ENCODE measurements around the gene DNAH12. TPM values are rescaled to one million over a fixed set of nuclear protein-coding genes. Genes with fewer than 3 reads are reported as not detected.

Gene DNAH12, protein sequence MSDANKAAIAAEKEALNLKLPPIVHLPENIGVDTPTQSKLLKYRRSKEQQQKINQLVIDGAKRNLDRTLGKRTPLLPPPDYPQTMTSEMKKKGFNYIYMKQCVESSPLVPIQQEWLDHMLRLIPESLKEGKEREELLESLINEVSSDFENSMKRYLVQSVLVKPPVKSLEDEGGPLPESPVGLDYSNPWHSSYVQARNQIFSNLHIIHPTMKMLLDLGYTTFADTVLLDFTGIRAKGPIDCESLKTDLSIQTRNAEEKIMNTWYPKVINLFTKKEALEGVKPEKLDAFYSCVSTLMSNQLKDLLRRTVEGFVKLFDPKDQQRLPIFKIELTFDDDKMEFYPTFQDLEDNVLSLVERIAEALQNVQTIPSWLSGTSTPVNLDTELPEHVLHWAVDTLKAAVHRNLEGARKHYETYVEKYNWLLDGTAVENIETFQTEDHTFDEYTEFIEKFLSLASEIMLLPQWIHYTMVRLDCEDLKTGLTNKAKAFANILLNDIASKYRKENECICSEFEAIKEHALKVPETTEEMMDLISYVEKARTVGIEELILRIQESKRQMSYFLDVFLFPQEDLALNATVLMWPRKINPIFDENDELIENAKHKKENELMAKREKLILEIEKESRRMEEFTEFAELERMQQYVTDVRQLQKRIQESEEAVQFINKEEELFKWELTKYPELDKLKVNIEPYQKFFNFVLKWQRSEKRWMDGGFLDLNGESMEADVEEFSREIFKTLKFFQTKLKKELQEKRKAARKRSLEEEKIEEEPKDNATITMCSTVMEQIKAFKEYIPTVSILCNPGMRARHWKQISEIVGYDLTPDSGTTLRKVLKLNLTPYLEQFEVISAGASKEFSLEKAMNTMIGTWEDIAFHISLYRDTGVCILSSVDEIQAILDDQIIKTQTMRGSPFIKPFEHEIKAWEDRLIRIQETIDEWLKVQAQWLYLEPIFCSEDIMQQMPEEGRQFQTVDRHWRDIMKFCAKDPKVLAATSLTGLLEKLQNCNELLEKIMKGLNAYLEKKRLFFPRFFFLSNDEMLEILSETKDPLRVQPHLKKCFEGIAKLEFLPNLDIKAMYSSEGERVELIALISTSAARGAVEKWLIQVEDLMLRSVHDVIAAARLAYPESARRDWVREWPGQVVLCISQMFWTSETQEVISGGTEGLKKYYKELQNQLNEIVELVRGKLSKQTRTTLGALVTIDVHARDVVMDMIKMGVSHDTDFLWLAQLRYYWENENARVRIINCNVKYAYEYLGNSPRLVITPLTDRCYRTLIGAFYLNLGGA (N-terminal part only)
- under 0.01 and 0.12 TPM in 2 replicates for total RNA-seq

GRCh38 chr3:57544181-57545125, at the start of gene DNAH12:
DNAH12 (minus strand) TSS chr3:57544344; CDS start chr3:57542870, 1,474 bp downstream.

DNA sequence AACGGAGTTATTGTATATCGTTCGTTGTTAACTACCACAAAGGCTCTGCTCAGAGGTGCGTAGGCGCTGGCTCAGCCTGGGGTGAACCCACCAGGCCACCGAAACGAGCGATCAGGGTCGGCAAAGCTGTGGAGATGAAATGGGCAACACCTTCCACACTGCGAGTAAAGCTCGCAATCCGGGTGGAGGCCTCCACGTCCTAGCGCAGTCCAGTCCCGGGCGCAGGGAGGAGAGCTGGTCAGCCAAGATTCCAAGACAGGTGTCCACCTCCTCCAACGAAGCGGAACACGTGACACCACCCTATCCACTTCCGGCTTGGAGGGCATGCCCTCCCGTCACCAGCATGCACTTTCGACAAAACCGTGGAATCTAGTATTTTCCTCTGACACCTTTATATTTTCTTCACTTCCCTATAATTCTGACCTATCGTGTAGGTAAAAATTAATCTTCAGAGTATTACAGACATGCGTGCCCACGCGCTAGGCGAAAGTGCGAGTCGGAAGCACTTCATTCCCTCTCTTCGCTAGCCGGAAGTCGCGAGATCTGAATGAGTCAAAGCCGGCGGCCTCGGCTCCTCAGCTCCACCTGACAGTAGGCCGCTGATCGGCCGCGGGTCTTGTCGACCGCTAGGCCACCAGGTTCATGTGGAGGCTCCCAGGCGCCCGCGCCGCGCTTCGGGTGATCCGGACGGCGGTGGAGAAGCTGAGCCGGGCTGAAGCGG, 11.8 kb upstream of the DNAH12 start, which contains the start of gene PDE12:
Gene PDE12 (plus strand): TSS at position 537 of the 721 bp plus-strand sequence. CDS start 106 bp downstream, at position 643.

DNA sequence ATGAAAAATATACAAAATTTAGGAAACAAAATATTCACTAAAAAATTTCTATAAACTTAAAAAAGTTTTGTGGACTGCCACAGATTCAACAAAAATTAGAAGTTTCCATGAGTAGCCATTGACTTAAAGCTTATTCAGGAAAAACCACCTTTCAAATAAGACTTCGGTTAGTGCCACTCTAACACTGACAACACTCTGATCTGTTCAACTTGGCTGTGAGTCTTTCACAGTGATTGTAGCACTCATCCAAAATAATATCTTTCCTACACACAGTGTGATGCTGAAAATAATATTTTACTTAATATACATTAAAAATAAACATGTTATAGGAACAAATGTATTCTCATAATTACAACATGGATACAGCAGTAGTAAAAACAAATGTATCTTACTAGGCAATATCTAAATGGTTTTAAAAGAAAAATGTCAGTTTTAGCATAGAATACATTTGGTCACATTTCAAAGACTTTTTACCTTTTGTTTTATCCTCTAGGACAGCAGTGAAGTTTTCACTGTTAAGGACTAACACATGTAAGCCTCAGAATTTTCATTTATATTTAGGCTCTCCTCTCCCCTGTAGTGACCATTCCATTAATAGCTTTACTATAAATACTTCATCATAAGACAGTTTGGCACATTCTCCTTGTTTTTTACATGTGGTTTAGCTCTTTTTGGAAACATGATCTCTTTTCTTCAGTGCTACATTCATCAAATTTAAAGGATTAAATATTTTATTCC, 251.8 kb downstream of the DNAH12 start, which contains the start of gene ASB14:
Gene ASB14 (minus strand): TSS at position 527 of the 738 bp plus-strand sequence. CDS start 652 bp downstream, outside the sequence.

Small RNA genes lying within 50 kb of the gene (small RNA-seq; reads per million reads assigned to genes)
- gene RF00019 (not detected), gene RNU6-108P (not detected), gene RNU6-1181P (not detected), gene RNU6-483P (not detected)

Other genes with a start within 250 kb of the DNAH12 start
- gene PDE12, start 11.9 kb upstream of the DNAH12 start, total RNA-seq, result 26.0 and 29.9 TPM in 2 replicates
- gene ARF4, start 53.0 kb upstream of the DNAH12 start, total RNA-seq, result 276 and 298 TPM in 2 replicates
- gene DENND6A, start 148.7 kb upstream of the DNAH12 start, total RNA-seq, result 16.3 and 22.4 TPM in 2 replicates
- gene SLMAP, start 212.0 kb upstream of the DNAH12 start, total RNA-seq, result 39.5 and 47.9 TPM in 2 replicates